CD14-positive monocyte (primary cell): ENCODE data around the gene C6orf132. TPM values are rescaled to one million over a fixed set of nuclear protein-coding genes. Genes with fewer than 3 reads are reported as not detected.
A peak's percentile ranks its signal among the peaks of the same experiment; 100 is the strongest.

Experiments used
- DNase-seq, 3 donors: peaks; one replicate each; pipeline ENCODE4 v3.0.0-alpha.2; 2011 to 2022
- H2AFZ ChIP-seq: 2 replicates; pipeline ENCODE4 v1.6.0; 2012; ENCODE audit warnings: mild to moderate bottlenecking, low read depth, low read length, inconsistent platforms; ENCODE audit not compliant: insufficient read depth, poor library complexity, severe bottlenecking
- H3K27ac ChIP-seq, 2 donors: 1 replicate in 1 of 2; 2 replicates in 1 of 2; pipeline ENCODE4 v1.5.1; 2012 to 2013; ENCODE audit warnings: low read length in 2 of 2, control low read depth in 1 of 2, inconsistent platforms in 1 of 2, low read depth in 1 of 2, mild to moderate bottlenecking in 1 of 2
- H3K27me3 ChIP-seq, 2 donors: one replicate each; pipeline versions ENCODE4 v1.6.0 to v1.6.1; 2011 to 2013; ENCODE audit warnings: low read length in 2 of 2; ENCODE audit not compliant: control insufficient read depth in 2 of 2, insufficient read depth in 2 of 2
- H3K36me3 ChIP-seq, 2 donors: replicated peaks in 1 of 2; 1 replicate in 1 of 2; 2 replicates in 1 of 2; pipeline versions ENCODE4 v1.5.1 to v1.6.1; 2012 to 2013; ENCODE audit warnings: low read length in 2 of 2, control low read depth in 1 of 2, inconsistent platforms in 1 of 2, mild to moderate bottlenecking in 1 of 2; ENCODE audit not compliant: insufficient read depth in 2 of 2, control insufficient read depth in 1 of 2
- H3K4me1 ChIP-seq, 2 donors: 1 replicate in 1 of 2; 2 replicates in 1 of 2; pipeline versions ENCODE4 v1.5.1 to v1.6.1; 2012 to 2013; ENCODE audit warnings: low read length in 2 of 2, control low read depth in 1 of 2, inconsistent platforms in 1 of 2, mild to moderate bottlenecking in 1 of 2, moderate library complexity in 1 of 2; ENCODE audit not compliant: insufficient read depth in 2 of 2, control insufficient read depth in 1 of 2
- H3K4me2 ChIP-seq: replicated peaks from 2 replicates; pipeline ENCODE3; 2012; ENCODE audit warnings: low read length, moderate library complexity, mild to moderate bottlenecking; ENCODE audit not compliant: poor library complexity, severe bottlenecking; ENCODE audit errors: extremely low read depth
- H3K4me3 ChIP-seq, 3 experiments: fragments of 200-600 bp in 1 of 3; sonication (generic) in 1 of 3; replicated peaks in 1 of 3; 1 replicate in 2 of 3; 2 replicates in 1 of 3; pipeline ENCODE4 v1.5.1; 2011 to 2013; ENCODE audit warnings: low read length in 3 of 3, mild to moderate bottlenecking in 3 of 3, control low read depth in 2 of 3, low read depth in 2 of 3, inconsistent platforms in 1 of 3, moderate library complexity in 1 of 3
- H3K79me2 ChIP-seq: 2 replicates; pipeline ENCODE4 v1.6.0; 2012; ENCODE audit warnings: mild to moderate bottlenecking, control low read depth, inconsistent platforms, low read length, moderate library complexity; ENCODE audit not compliant: insufficient read depth
- H3K9ac ChIP-seq: 2 replicates; pipeline ENCODE4 v1.6.0; 2017; ENCODE audit warnings: low read length, mild to moderate bottlenecking; ENCODE audit not compliant: insufficient read depth, poor library complexity, severe bottlenecking
- H3K9me3 ChIP-seq, 2 donors: replicated peaks in 1 of 2; 1 replicate in 1 of 2; 2 replicates in 1 of 2; pipeline versions ENCODE4 v1.5.1 to v1.6.1; 2012 to 2013; ENCODE audit warnings: low read length in 2 of 2, control low read depth in 1 of 2; ENCODE audit not compliant: control insufficient read depth in 1 of 2, insufficient read depth in 1 of 2
- H4K20me1 ChIP-seq: 2 replicates; pipeline ENCODE4 v1.6.0; 2012; ENCODE audit warnings: mild to moderate bottlenecking, low read length, control low read depth, moderate library complexity; ENCODE audit not compliant: insufficient read depth
- H3K27ac Mint-ChIP-seq, 7 donors: one replicate each; pipeline ENCODE4 v1.8.0; 2020; ENCODE audit warnings: mild to moderate bottlenecking in 7 of 7, mixed read lengths in 7 of 7, moderate library complexity in 6 of 7, inconsistent platforms in 2 of 7
- H3K27me3 Mint-ChIP-seq, 3 donors: one replicate each; pipeline ENCODE4 v1.8.0; 2021 to 2022; ENCODE audit warnings: low read depth in 3 of 3, mild to moderate bottlenecking in 3 of 3, mixed read lengths in 3 of 3, moderate library complexity in 3 of 3, inconsistent platforms in 1 of 3
- H3K36me3 Mint-ChIP-seq, 2 donors: one replicate each; pipeline ENCODE4 v1.8.0; 2020; ENCODE audit warnings: mixed read lengths in 2 of 2, inconsistent platforms in 1 of 2, mild to moderate bottlenecking in 1 of 2
- H3K4me1 Mint-ChIP-seq: one replicate; pipeline ENCODE4 v1.8.0; 2020; ENCODE audit warnings: mild to moderate bottlenecking, mixed read lengths
- H3K4me3 Mint-ChIP-seq, 2 donors: one replicate each; pipeline ENCODE4 v1.8.0; 2020; ENCODE audit warnings: mild to moderate bottlenecking in 2 of 2, mixed read lengths in 2 of 2, moderate library complexity in 1 of 2
- H3K9me3 Mint-ChIP-seq, 7 donors: one replicate each; pipeline ENCODE4 v1.8.0; 2020 to 2022; ENCODE audit warnings: mixed read lengths in 7 of 7, mild to moderate bottlenecking in 6 of 7, moderate library complexity in 6 of 7, inconsistent platforms in 2 of 7
- CTCF ChIP-seq: fragments of 200-600 bp; IDR thresholded peaks from one replicate; pipeline ENCODE4 v1.8.0; 2022; ENCODE audit warnings: antibody characterized with exemption, mild to moderate bottlenecking
- WGBS: methylation state at CpG from one replicate; pipeline ENCODE4 v1.1.5; 2013; ENCODE audit warnings: missing lambda C conversion rate; ENCODE audit not compliant: insufficient coverage; 5-methylcytosine and 5-hydroxymethylcytosine counted together
- intact Hi-C, 2 donors: fragments of 100-400 bp; cut with micrococcal nuclease; formaldehyde crosslinking; loops; one replicate each; pipeline versions ENCODE4 v1.15.0 to v1.15.1; 2023
- polyA plus RNA-seq, 3 donors: library from polyadenylated mRNA; depleted of rRNA in 1 of 3; unstranded in 2 of 3; stranded (reverse) in 1 of 3; fragments of 300-500 nt in 2 of 3; fragments of >200 nt in 1 of 3; fragmentation: Illumina TruSeq in 2 of 3; gene quantifications; 1 replicate in 2 of 3; 2 replicates in 1 of 3; pipeline ENCODE4 v1.2.3, GENCODE V29; 2012 to 2021

C6orf132 gene
- polyA plus RNA-seq, 3 donors: not detected

- Histone ChIP-seq H3K4me3 (no peak overlapping the region), H3K27me3 (no peaks in the 10 kb centered on the region), H3K4me1 (no peaks in the 10 kb centered on the region), H3K4me2 (no peak overlapping the region), H3K27ac (no peak overlapping the region), H3K9me3 (no peaks in the 10 kb centered on the region), H4K20me1 (no peaks in the 10 kb centered on the region), H3K36me3 (no peaks in the 10 kb centered on the region), H3K9ac (no peak overlapping the region), H3K79me2 (no peaks in the 10 kb centered on the region), H2AFZ (no peak overlapping the region)
- Mint-ChIP-seq H3K9me3 (peaks cover 0 to 2% (median 0%) of the 10 kb centered on the region in 7 donors), H3K27ac (no peak overlapping the region), H3K36me3 (no peaks in the 10 kb centered on the region), H3K4me3 (no peak overlapping the region), H3K4me1 (peaks cover 3% of the 10 kb centered on the region), H3K27me3 (peaks cover 3 to 12% (median 5%) of the 10 kb centered on the region in 3 donors)
- intact Hi-C loops: no loop called here
- no peak for TF ChIP-seq CTCF
- no peak for DNase-seq
- 94% methylated on average over 13 of the region's 13 CpGs for WGBS
Observed at GRCh38 chr6:42162812-42163211, 20.4 kb upstream of the C6orf132 start.

DNA sequence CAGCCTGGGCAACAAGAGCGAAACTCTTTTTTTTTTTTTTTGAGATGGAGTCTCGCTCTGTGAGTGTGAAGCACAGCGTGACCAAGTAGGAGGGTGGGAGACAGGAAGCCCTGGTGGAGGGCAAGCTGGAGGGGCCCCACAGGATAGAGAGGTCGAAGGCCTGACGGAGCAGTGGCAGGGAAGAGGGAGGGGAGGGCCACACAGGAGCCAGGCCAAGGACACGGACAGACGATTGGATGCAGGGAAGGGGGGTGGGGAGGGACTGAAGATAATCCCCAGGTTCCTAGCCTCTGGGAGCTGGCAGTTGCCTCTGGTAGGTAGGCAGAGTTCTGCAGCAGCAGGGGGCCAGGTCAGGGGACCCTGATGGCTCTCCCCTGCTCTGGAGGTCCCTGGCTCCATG is 20.0 kb upstream of the C6orf132 start:
- no peaks in the 10 kb centered on the region for H3K9me3 ChIP-seq
- H4K20me1 ChIP-seq: no peaks in the 10 kb centered on the region
- H3K27ac ChIP-seq: no peak overlapping the region
- no peaks in the 10 kb centered on the region for H3K36me3 ChIP-seq
- Mint-ChIP-seq H3K27me3 (peaks cover 2 to 12% (median 5%) of the 10 kb centered on the region in 3 donors), H3K27ac (peak overlapping the region in 1 of 7 donors; percentile 45), H3K9me3 (peaks cover 0 to 2% (median 0%) of the 10 kb centered on the region in 7 donors), H3K36me3 (no peaks in the 10 kb centered on the region), H3K4me1 (peaks cover 3% of the 10 kb centered on the region), H3K4me3 (no peak overlapping the region)
- H3K9ac ChIP-seq: no peak overlapping the region
- no peak for TF ChIP-seq CTCF
- H3K4me2 ChIP-seq: no peak overlapping the region
- WGBS: 55% methylated on average over 6 of the region's 7 CpGs
- intact Hi-C loops: no loop called here
- H3K27me3 ChIP-seq: no peaks in the 10 kb centered on the region
- no peak overlapping the region for H2AFZ ChIP-seq
- DNase-seq: no peak
- no peak overlapping the region for H3K4me3 ChIP-seq
- no peaks in the 10 kb centered on the region for H3K79me2 ChIP-seq
- H3K4me1 ChIP-seq: no peaks in the 10 kb centered on the region
